MCF 10A (cell line): Measurements from ENCODE around the gene SRSF11. TPM values are rescaled to one million over a fixed set of nuclear protein-coding genes. Genes with fewer than 3 reads are reported as not detected.

Experiments
- BruUV-seq: library from RNA; stranded (reverse); fragments of 400-500 nt; replicated peaks from 2 replicates; lab custom pipeline; 2021; lab: Mats Ljungman, UMichigan
- CTCF ChIA-PET: fragments of 300-600 bp; sonication (Branson Sonifier 250); formaldehyde crosslinking; extraction: SDS; loops from one replicate; lab custom pipeline; 2021; ENCODE audit warnings: antibody characterized with exemption, inconsistent platforms; lab: Yijun Ruan, JAX
- POLR2A ChIA-PET: fragments of 300-600, 350-650 bp; sonication (Branson Sonifier 250); formaldehyde crosslinking; extraction: SDS; loops from one replicate; lab custom pipeline; 2020; ENCODE audit warnings: antibody characterized with exemption, inconsistent platforms; lab: Yijun Ruan, JAX
- DNase-seq: peaks from one replicate; pipeline ENCODE4 v3.0.0-alpha.2; 2018; ENCODE audit not compliant: unreplicated experiment
- H3K27ac Mint-ChIP-seq: one replicate; pipeline ENCODE4 v1.8.0; 2022; ENCODE audit warnings: mild to moderate bottlenecking, low read depth, mixed read lengths; ENCODE audit not compliant: unreplicated experiment
- H3K27me3 Mint-ChIP-seq: one replicate; pipeline ENCODE4 v1.8.0; 2022; ENCODE audit warnings: mixed read lengths; ENCODE audit not compliant: insufficient read depth, unreplicated experiment
- H3K36me3 Mint-ChIP-seq: one replicate; pipeline ENCODE4 v1.8.0; 2022; ENCODE audit warnings: mild to moderate bottlenecking, moderate library complexity, mixed read lengths; ENCODE audit not compliant: insufficient read depth, unreplicated experiment
- H3K4me1 Mint-ChIP-seq: one replicate; pipeline ENCODE4 v1.8.0; 2022; ENCODE audit warnings: mixed read lengths; ENCODE audit not compliant: insufficient read depth, unreplicated experiment
- H3K4me3 Mint-ChIP-seq: one replicate; pipeline ENCODE4 v1.8.0; 2022; ENCODE audit warnings: mild to moderate bottlenecking, moderate library complexity, mixed read lengths; ENCODE audit not compliant: unreplicated experiment
- H3K9me3 Mint-ChIP-seq: one replicate; pipeline ENCODE4 v1.8.0; 2022; ENCODE audit warnings: mixed read lengths; ENCODE audit not compliant: unreplicated experiment
- intact Hi-C: fragments of 100-400 bp; cut with micrococcal nuclease; formaldehyde crosslinking; loops from 2 replicates; pipeline ENCODE4 v1.14.1; 2022
- total RNA-seq: library from RNA; stranded (reverse); gene quantifications from 2 replicates; pipeline ENCODE4 v1.2.3, GENCODE V29; 2022
- TF ChIP-seq, protein P1 (sequence below): fragments of 200-600 bp; IDR thresholded peaks from one replicate; pipeline ENCODE4 v1.8.0; 2022; ENCODE audit warnings: antibody characterized with exemption, mild to moderate bottlenecking; ENCODE audit not compliant: unreplicated experiment

Gene SRSF11
- total RNA-seq, 1 experiment from 2014 or later, result 218 TPM

- intact Hi-C loops, result no loop called here
- Mint-ChIP-seq H3K4me1 (no peaks in the 10 kb centered on the region), H3K36me3 (peaks cover 44% of the 10 kb centered on the region)
Observed at GRCh38 chr1:70264839-70265238, 43.7 kb downstream of the SRSF11 start.

GRCh38 chr1:70265946-70266345 is 44.8 kb downstream of the SRSF11 start:
- Mint-ChIP-seq H3K4me3 (no peak overlapping the region), H3K27me3 (no peaks in the 10 kb centered on the region), H3K36me3 (peaks cover 45% of the 10 kb centered on the region), H3K9me3 (no peaks in the 10 kb centered on the region), H3K4me1 (no peaks in the 10 kb centered on the region), H3K27ac (no peak overlapping the region)
- TF ChIP-seq, protein P1, sequence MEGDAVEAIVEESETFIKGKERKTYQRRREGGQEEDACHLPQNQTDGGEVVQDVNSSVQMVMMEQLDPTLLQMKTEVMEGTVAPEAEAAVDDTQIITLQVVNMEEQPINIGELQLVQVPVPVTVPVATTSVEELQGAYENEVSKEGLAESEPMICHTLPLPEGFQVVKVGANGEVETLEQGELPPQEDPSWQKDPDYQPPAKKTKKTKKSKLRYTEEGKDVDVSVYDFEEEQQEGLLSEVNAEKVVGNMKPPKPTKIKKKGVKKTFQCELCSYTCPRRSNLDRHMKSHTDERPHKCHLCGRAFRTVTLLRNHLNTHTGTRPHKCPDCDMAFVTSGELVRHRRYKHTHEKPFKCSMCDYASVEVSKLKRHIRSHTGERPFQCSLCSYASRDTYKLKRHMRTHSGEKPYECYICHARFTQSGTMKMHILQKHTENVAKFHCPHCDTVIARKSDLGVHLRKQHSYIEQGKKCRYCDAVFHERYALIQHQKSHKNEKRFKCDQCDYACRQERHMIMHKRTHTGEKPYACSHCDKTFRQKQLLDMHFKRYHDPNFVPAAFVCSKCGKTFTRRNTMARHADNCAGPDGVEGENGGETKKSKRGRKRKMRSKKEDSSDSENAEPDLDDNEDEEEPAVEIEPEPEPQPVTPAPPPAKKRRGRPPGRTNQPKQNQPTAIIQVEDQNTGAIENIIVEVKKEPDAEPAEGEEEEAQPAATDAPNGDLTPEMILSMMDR, result no peak
- no TSS peak for BruUV-seq
- POLR2A ChIA-PET, result no interaction called here
- DNase-seq, result no peak
- intact Hi-C loops, result no loop called here
- CTCF ChIA-PET, result no interaction called here

More at GRCh38 chr1:70264839-70265238, 43.7 kb downstream of the SRSF11 start:
- ChIA-PET POLR2A (interaction anchor here (1.7 kb wide), 1 partner anchor 44 kb away, joined by 6 read pairs; the partner anchor contains the start of gene SRSF11), CTCF (no interaction called here)
- no TSS peak for BruUV-seq
- H3K4me3 Mint-ChIP-seq, result no peak overlapping the region
- no peak overlapping the region for H3K27ac Mint-ChIP-seq
- DNase-seq, result no peak
- TF ChIP-seq, protein P1, result no peak
- H3K27me3 Mint-ChIP-seq, result no peaks in the 10 kb centered on the region
- no peaks in the 10 kb centered on the region for H3K9me3 Mint-ChIP-seq

DNA sequence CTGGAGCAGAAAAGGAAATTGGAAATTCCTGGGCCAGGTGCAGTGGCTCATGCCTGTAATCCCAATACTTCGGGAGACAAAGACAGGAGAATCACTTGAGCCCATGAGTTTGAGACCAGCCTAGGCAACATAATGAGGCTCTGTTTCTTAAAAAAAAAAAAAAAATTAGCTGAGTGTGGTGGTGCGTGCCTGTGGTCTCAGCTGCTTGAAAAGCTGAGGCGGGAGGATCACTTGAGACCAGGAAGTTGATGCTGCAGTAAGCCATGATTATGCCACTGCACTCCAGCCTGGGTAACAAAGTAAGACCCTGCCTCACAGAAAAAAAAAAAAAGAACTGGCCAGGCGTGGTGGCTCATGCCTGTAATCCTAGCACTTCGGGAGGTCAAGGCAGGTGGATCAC is 56.7 kb downstream of the SRSF11 start:
- no peak for DNase-seq
- no peaks in the 10 kb centered on the region for H3K27me3 Mint-ChIP-seq
- CTCF ChIA-PET, result no interaction called here

DNA sequence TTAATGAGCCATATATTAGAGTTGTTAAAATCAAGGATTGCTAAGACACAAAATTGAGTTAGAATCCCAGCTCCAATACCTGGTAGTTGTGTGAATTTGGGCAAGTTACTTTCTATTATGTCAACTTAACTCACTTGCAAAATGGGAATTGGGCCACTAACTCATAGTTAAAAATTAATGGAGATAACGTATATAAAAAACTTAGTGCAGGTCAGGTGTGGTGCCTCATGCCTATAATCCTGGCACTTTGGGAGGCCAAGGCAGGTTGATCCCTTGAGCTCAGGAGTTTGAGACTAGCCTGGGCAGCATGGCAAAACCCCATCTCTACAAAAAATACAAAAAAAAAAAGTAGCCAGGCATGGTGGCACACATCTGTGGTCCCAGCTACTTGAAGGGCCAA is 57.5 kb downstream of the SRSF11 start:
- ChIA-PET CTCF (interaction anchor here (0.6 kb wide), 3 partner anchors 15 to 202 kb away, joined by 3 read pairs; no protein-coding TSS in a partner anchor), POLR2A (interaction anchor here (0.7 kb wide), 1 partner anchor 20 kb away, joined by 4 read pairs; no protein-coding TSS in a partner anchor)
- TF ChIP-seq, protein P1, result no peak
- Mint-ChIP-seq H3K4me1 (no peaks in the 10 kb centered on the region), H3K36me3 (peaks cover 43% of the 10 kb centered on the region), H3K27ac (no peak overlapping the region), H3K4me3 (no peak overlapping the region), H3K27me3 (no peaks in the 10 kb centered on the region), H3K9me3 (no peaks in the 10 kb centered on the region)
- intact Hi-C loops, result no loop called here
- no TSS peak for BruUV-seq
- no peak for DNase-seq

More for the DNA sequence above, 56.7 kb downstream of the SRSF11 start:
- Mint-ChIP-seq H3K36me3 (peaks cover 43% of the 10 kb centered on the region), H3K4me1 (no peaks in the 10 kb centered on the region), H3K27ac (no peak overlapping the region), H3K9me3 (no peaks in the 10 kb centered on the region), H3K4me3 (no peak overlapping the region)
- POLR2A ChIA-PET, result no interaction called here
- TF ChIP-seq, protein P1, result no peak
- intact Hi-C loops, result no loop called here
- no TSS peak for BruUV-seq
